SK-N-SH treated with all-trans-retinoic acid at 6 μM for 48 hours (cell line): Measurements from ENCODE around the gene MYL10.

Experiments used
- ATAC-seq: fragments of 200-7000 bp; cut with Tn5 transposase; 3 replicates; pipeline ENCODE4 v1.9.1; 2020; ENCODE audit warnings: mild to moderate bottlenecking, moderate library complexity
- ARNTL ChIP-seq: fragments of 450-650 bp; formaldehyde crosslinking; IDR thresholded peaks from 2 replicates; pipeline ENCODE4 v1.5.0; 2020; ENCODE audit warnings: low read depth, mild to moderate bottlenecking, moderate library complexity, borderline replicate concordance
- BACH2 ChIP-seq: fragments of 250-450 bp; sonication (Bioruptor Pico); IDR thresholded peaks from 2 replicates; pipeline ENCODE4 v1.9.0; 2021; ENCODE audit warnings: mild to moderate bottlenecking, borderline replicate concordance
- CSDC2 ChIP-seq: fragments of 250-450 bp; sonication (Bioruptor Pico); IDR thresholded peaks from 2 replicates; pipeline ENCODE4 v1.5.0; 2020; ENCODE audit warnings: mild to moderate bottlenecking, moderate library complexity
- ESRRG ChIP-seq: fragments of 250-450 bp; sonication (Bioruptor Pico); IDR thresholded peaks from 2 replicates; pipeline ENCODE4 v1.6.1; 2021; ENCODE audit warnings: mild to moderate bottlenecking
- GLIS3 ChIP-seq: fragments of 250-450 bp; sonication (Bioruptor Pico); IDR thresholded peaks from 2 replicates; pipeline ENCODE4 v1.5.0; 2020; ENCODE audit warnings: mild to moderate bottlenecking, moderate library complexity
- ISL1 ChIP-seq: fragments of 250-450 bp; sonication (Bioruptor Pico); IDR thresholded peaks from 2 replicates; pipeline ENCODE4 v2.1.2; 2022; ENCODE audit warnings: mild to moderate bottlenecking, moderate library complexity
- OSR1 ChIP-seq: fragments of 250-450 bp; sonication (Bioruptor Pico); IDR thresholded peaks from 2 replicates; pipeline ENCODE4 v1.8.0; 2022; ENCODE audit warnings: moderate library complexity, mild to moderate bottlenecking, inconsistent platforms
- PPARA ChIP-seq: fragments of 250-450 bp; sonication (Bioruptor Pico); IDR thresholded peaks from 2 replicates; pipeline ENCODE4 v1.5.0; 2020; ENCODE audit warnings: mild to moderate bottlenecking, borderline replicate concordance
- RARB ChIP-seq: fragments of 250-450 bp; sonication (Bioruptor Pico); IDR thresholded peaks from 2 replicates; pipeline ENCODE4 v1.8.0; 2021; ENCODE audit warnings: mild to moderate bottlenecking, moderate library complexity
- SNAI2 ChIP-seq: fragments of 250-450 bp; sonication (Bioruptor Pico); IDR thresholded peaks from 2 replicates; pipeline ENCODE4 v1.5.0; 2020; ENCODE audit warnings: mild to moderate bottlenecking, moderate library complexity
- TCF4 ChIP-seq: fragments of 250-450 bp; sonication (Bioruptor Pico); IDR thresholded peaks from 2 replicates; pipeline ENCODE4 v1.8.0; 2021; ENCODE audit warnings: mild to moderate bottlenecking, moderate library complexity, borderline replicate concordance
- TOX ChIP-seq: fragments of 250-450 bp; sonication (Bioruptor Pico); IDR thresholded peaks from 2 replicates; pipeline ENCODE4 v1.8.0; 2021; ENCODE audit warnings: mild to moderate bottlenecking, moderate library complexity, borderline replicate concordance
- ZFP3 ChIP-seq: fragments of 250-450 bp; sonication (Bioruptor Pico); IDR thresholded peaks from 2 replicates; pipeline ENCODE4 v1.5.0; 2020; ENCODE audit warnings: mild to moderate bottlenecking, moderate library complexity
- ZFP30 ChIP-seq: fragments of 450-650 bp; formaldehyde crosslinking; IDR thresholded peaks from 2 replicates; pipeline ENCODE4 v1.5.0; 2022; ENCODE audit warnings: mild to moderate bottlenecking, moderate library complexity
- ZNF565 ChIP-seq: fragments of 450-650 bp; formaldehyde crosslinking; conservative IDR thresholded peaks from 2 replicates; pipeline ENCODE4 v1.5.0; 2020; ENCODE audit warnings: low read depth, mild to moderate bottlenecking, moderate library complexity
- ZNF70 ChIP-seq: fragments of 450-650 bp; formaldehyde crosslinking; IDR thresholded peaks from 2 replicates; pipeline ENCODE4 v1.5.0; 2020; ENCODE audit warnings: mild to moderate bottlenecking, moderate library complexity
- TF ChIP-seq, protein P1 (sequence below): fragments of 250-450 bp; sonication (Bioruptor Pico); IDR thresholded peaks from 2 replicates; pipeline ENCODE4 v1.8.0; 2020; ENCODE audit warnings: mild to moderate bottlenecking, moderate library complexity, borderline replicate concordance
- TF ChIP-seq, protein P2 (sequence below): fragments of 250-450 bp; sonication (Bioruptor Pico); IDR thresholded peaks from 2 replicates; pipeline ENCODE4 v1.5.1; 2021; ENCODE audit warnings: mild to moderate bottlenecking, moderate library complexity
- TF ChIP-seq, protein P3 (sequence below): fragments of 250-450 bp; sonication (Bioruptor Pico); IDR thresholded peaks from 2 replicates; pipeline ENCODE4 v1.5.0; 2020; ENCODE audit warnings: mild to moderate bottlenecking, moderate library complexity
- TF ChIP-seq, protein P4 (sequence below): fragments of 250-450 bp; sonication (Bioruptor Pico); IDR thresholded peaks from 2 replicates; pipeline ENCODE4 v1.5.1; 2020; ENCODE audit warnings: low read depth, mild to moderate bottlenecking, moderate library complexity
- TF ChIP-seq, protein P5 (sequence below): fragments of 250-450 bp; sonication (Bioruptor Pico); IDR thresholded peaks from 2 replicates; pipeline ENCODE4 v1.8.0; 2021; ENCODE audit warnings: low read depth, mild to moderate bottlenecking, moderate library complexity, borderline replicate concordance

The MYL10 gene

DNA sequence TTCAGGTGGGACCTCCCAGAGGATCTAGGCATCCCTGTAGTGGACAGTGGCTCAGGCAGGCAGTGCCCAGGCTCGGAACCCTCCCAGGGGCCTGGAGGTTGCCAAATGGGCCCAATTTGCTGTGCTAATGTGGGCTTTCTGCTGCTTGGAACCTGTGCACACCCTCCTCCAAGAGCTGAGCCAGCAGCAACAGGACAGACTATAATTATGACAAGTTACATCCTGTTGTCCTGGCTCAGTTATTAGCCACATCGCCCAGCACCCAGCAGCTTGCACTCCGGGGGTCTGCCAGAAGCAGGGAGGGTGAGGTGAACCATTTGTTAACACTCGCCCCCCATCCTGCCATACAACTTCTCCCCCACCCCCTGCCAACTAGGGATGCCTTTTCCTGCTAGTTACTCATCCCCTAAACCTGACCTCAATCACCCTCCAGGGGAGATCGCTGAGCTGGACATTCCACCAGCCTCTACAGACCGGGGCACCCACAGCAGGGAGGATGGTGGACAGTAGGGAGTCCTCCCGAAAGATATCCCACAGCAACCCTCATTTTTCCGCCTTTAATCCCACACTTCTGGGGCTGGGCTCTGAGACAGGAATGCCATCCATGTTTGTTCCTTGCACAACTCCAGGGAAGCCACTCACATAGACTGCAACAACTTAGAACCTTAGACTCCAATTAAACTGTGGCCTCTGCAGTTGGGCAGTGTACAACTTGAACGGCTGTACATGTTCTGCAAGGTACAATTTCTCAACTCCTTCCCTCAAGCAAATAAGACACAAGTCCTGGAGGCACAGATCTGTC is 7.9 kb upstream of the MYL10 start:
- TF ChIP-seq ZFP30 = no peak
- peak; percentile 68 for ATAC-seq

DNA sequence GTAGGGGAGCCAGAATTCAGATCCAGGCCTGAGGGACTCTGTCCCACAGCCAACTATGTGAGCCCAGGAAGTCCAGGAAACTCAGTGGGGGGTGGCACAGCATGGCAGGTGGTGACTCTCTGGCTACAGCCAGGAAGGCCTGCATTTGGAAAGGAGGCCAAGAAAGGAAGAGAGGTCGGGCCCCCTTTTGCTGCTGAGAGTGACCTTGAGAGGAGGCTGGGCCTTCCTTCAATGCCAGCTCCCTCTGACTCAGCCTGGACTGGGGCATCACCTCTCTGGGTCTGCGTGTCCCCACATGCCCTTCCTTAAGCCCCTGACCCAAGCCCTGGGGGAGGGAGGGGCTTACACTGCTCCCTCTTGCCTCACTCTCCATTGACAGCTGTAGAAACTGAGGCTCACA is 6.4 kb upstream of the MYL10 start:
- ATAC-seq = no peak
- TF ChIP-seq, protein P1, sequence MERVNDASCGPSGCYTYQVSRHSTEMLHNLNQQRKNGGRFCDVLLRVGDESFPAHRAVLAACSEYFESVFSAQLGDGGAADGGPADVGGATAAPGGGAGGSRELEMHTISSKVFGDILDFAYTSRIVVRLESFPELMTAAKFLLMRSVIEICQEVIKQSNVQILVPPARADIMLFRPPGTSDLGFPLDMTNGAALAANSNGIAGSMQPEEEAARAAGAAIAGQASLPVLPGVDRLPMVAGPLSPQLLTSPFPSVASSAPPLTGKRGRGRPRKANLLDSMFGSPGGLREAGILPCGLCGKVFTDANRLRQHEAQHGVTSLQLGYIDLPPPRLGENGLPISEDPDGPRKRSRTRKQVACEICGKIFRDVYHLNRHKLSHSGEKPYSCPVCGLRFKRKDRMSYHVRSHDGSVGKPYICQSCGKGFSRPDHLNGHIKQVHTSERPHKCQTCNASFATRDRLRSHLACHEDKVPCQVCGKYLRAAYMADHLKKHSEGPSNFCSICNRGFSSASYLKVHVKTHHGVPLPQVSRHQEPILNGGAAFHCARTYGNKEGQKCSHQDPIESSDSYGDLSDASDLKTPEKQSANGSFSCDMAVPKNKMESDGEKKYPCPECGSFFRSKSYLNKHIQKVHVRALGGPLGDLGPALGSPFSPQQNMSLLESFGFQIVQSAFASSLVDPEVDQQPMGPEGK (CRISPR knock-in tag) = no peak
- TF ChIP-seq, protein P2, sequence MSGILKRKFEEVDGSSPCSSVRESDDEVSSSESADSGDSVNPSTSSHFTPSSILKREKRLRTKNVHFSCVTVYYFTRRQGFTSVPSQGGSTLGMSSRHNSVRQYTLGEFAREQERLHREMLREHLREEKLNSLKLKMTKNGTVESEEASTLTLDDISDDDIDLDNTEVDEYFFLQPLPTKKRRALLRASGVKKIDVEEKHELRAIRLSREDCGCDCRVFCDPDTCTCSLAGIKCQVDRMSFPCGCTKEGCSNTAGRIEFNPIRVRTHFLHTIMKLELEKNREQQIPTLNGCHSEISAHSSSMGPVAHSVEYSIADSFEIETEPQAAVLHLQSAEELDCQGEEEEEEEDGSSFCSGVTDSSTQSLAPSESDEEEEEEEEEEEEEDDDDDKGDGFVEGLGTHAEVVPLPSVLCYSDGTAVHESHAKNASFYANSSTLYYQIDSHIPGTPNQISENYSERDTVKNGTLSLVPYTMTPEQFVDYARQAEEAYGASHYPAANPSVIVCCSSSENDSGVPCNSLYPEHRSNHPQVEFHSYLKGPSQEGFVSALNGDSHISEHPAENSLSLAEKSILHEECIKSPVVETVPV (CRISPR knock-in tag) = no peak
- TF ChIP-seq ZNF70 (CRISPR knock-in tag) (no peak), ARNTL (CRISPR knock-in tag) (no peak), TOX (no peak), TCF4 (CRISPR knock-in tag) (no peak), BACH2 (CRISPR knock-in tag) (no peak), CSDC2 (no peak), ZFP3 (CRISPR knock-in tag) (no peak), GLIS3 (CRISPR knock-in tag) (no peak), RARB (CRISPR knock-in tag) (no peak), ESRRG (no peak), PPARA (CRISPR knock-in tag) (no peak), ZNF565 (CRISPR knock-in tag) (no peak), OSR1 (CRISPR knock-in tag) (no peak), ZFP30 (no peak)
- TF ChIP-seq, protein P3, sequence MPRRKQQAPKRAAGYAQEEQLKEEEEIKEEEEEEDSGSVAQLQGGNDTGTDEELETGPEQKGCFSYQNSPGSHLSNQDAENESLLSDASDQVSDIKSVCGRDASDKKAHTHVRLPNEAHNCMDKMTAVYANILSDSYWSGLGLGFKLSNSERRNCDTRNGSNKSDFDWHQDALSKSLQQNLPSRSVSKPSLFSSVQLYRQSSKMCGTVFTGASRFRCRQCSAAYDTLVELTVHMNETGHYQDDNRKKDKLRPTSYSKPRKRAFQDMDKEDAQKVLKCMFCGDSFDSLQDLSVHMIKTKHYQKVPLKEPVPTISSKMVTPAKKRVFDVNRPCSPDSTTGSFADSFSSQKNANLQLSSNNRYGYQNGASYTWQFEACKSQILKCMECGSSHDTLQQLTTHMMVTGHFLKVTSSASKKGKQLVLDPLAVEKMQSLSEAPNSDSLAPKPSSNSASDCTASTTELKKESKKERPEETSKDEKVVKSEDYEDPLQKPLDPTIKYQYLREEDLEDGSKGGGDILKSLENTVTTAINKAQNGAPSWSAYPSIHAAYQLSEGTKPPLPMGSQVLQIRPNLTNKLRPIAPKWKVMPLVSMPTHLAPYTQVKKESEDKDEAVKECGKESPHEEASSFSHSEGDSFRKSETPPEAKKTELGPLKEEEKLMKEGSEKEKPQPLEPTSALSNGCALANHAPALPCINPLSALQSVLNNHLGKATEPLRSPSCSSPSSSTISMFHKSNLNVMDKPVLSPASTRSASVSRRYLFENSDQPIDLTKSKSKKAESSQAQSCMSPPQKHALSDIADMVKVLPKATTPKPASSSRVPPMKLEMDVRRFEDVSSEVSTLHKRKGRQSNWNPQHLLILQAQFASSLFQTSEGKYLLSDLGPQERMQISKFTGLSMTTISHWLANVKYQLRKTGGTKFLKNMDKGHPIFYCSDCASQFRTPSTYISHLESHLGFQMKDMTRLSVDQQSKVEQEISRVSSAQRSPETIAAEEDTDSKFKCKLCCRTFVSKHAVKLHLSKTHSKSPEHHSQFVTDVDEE (CRISPR knock-in tag) = no peak
- TF ChIP-seq, protein P4, sequence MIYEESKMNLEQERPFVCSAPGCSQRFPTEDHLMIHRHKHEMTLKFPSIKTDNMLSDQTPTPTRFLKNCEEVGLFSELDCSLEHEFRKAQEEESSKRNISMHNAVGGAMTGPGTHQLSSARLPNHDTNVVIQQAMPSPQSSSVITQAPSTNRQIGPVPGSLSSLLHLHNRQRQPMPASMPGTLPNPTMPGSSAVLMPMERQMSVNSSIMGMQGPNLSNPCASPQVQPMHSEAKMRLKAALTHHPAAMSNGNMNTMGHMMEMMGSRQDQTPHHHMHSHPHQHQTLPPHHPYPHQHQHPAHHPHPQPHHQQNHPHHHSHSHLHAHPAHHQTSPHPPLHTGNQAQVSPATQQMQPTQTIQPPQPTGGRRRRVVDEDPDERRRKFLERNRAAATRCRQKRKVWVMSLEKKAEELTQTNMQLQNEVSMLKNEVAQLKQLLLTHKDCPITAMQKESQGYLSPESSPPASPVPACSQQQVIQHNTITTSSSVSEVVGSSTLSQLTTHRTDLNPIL (CRISPR knock-in tag) = no peak
- TF ChIP-seq, protein P5, sequence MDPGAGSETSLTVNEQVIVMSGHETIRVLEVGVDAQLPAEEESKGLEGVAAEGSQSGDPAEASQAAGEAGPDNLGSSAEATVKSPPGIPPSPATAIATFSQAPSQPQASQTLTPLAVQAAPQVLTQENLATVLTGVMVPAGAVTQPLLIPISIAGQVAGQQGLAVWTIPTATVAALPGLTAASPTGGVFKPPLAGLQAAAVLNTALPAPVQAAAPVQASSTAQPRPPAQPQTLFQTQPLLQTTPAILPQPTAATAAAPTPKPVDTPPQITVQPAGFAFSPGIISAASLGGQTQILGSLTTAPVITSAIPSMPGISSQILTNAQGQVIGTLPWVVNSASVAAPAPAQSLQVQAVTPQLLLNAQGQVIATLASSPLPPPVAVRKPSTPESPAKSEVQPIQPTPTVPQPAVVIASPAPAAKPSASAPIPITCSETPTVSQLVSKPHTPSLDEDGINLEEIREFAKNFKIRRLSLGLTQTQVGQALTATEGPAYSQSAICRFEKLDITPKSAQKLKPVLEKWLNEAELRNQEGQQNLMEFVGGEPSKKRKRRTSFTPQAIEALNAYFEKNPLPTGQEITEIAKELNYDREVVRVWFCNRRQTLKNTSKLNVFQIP (CRISPR knock-in tag) = no peak
- TF ChIP-seq, all 23 proteins: peak for 0

DNA sequence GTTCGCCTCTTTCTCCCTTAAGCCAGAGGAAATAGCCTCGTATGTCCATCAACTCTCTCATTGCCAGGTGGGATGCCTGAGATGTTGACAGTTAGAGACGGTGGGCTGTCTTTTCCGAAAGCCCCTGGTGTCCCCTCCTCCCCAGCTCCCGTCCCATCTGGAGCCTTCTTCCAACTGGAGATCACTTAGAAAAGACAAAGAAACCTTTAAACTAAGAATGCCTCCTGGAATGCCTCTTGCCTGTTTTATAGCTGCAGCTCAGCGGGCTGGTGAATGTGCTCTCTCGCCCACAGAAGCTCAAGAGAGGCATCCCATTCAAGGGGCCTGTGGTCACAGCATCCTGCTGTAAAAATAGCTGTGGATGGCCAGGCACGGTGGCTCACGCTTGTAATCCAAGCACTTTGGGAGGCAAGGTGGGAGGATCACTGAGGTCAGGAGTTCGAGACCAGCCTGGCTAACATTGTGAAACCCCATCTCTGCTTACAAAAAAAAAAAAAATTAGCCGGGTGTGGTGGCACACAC is 5.2 kb upstream of the MYL10 start:
- ATAC-seq = no peak
- TF ChIP-seq CSDC2 = no peak
- TF ChIP-seq, all 23 proteins: peak for 0

DNA sequence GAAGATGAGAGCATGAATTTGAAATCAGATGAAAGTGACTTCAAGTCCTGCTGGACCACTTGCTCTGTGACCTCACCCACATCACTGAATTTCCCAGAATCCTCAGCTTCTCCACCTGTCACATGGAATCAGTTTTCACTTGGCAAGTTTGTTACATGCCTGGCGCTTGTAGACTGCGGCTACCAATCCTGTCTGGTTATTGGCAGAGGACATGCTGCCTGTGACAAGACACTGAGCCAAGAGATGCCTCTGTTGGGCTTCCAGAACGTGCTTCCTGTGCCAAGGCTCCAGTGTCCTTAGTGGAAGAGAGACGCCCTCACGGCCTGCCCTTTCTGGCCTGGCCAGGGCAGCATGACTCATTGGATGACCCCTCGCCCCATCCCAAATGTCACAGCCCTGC is 4.4 kb upstream of the MYL10 start:
- ATAC-seq = no peak
- TF ChIP-seq GLIS3 (CRISPR knock-in tag) (no peak), ZFP30 (no peak), PPARA (CRISPR knock-in tag) (no peak), ESRRG (no peak), ZFP3 (CRISPR knock-in tag) (no peak), TOX (no peak), OSR1 (CRISPR knock-in tag) (no peak), RARB (CRISPR knock-in tag) (no peak), CSDC2 (no peak), BACH2 (CRISPR knock-in tag) (no peak), ISL1 (CRISPR knock-in tag) (no peak), SNAI2 (no peak), ZNF70 (CRISPR knock-in tag) (no peak)
- TF ChIP-seq, protein P5 (CRISPR knock-in tag) = no peak
- TF ChIP-seq, protein P1 (CRISPR knock-in tag) = no peak
